ENCODE measurements around the gene CDH19. TPM values are rescaled to one million over a fixed set of nuclear protein-coding genes. Genes with fewer than 3 reads are reported as not detected.

The CDH19 gene
- total RNA-seq, 1 donor from 2014 or later = 25.1 TPM

GRCh38 chr18:66575263-66575662, 28.6 kb downstream of the CDH19 start:
- DNase-seq (ENCODE audit: missing footprints) (no peak), ATAC-seq (no peak)
- intact Hi-C loops (cut with DNase I) = no loop called here

- DNase-seq (ENCODE audit: missing footprints) (no peak), ATAC-seq (no peak)
- intact Hi-C loops (cut with DNase I) = no loop called here
These were observed 32.0 kb downstream of the CDH19 start for GRCh38 chr18:66571845-66572244.

- intact Hi-C loops (cut with DNase I) = no loop called here
- ATAC-seq (no peak), DNase-seq (ENCODE audit: missing footprints) (no peak)
These were observed 37.3 kb downstream of the CDH19 start for GRCh38 chr18:66566616-66567015.

- ATAC-seq (no peak), DNase-seq (ENCODE audit: missing footprints) (no peak)
- intact Hi-C loops (cut with DNase I) = no loop called here
These were observed 39.7 kb downstream of the CDH19 start for GRCh38 chr18:66564236-66564635.

GRCh38 chr18:66562279-66562678, 41.6 kb downstream of the CDH19 start:
- no peak for ATAC-seq
- peak; percentile 22 for DNase-seq (ENCODE audit: missing footprints)
- intact Hi-C loops (cut with DNase I) = no loop called here

GRCh38 chr18:66560094-66560493, 43.8 kb downstream of the CDH19 start:
- intact Hi-C loops (cut with DNase I) = no loop called here
- DNase-seq (ENCODE audit: missing footprints) = no peak
- no peak for ATAC-seq

- DNase-seq (ENCODE audit: missing footprints) = no peak
- no peak for ATAC-seq
- intact Hi-C loops (cut with DNase I) = no loop called here
These were observed 45.1 kb downstream of the CDH19 start for GRCh38 chr18:66558773-66559172.

- no peak for ATAC-seq
- intact Hi-C loops (cut with DNase I) = no loop called here
- no peak for DNase-seq (ENCODE audit: missing footprints)
These were observed 46.8 kb downstream of the CDH19 start for GRCh38 chr18:66557091-66557490.

GRCh38 chr18:66555585-66555984, 48.3 kb downstream of the CDH19 start:
- ATAC-seq (no peak), DNase-seq (ENCODE audit: missing footprints) (no peak)
- intact Hi-C loops (cut with DNase I) = no loop called here

GRCh38 chr18:66553824-66554223, 50.1 kb downstream of the CDH19 start:
- ATAC-seq = no peak
- DNase-seq (ENCODE audit: missing footprints) = no peak
- intact Hi-C loops (cut with DNase I) = no loop called here

- intact Hi-C loops (cut with DNase I) = no loop called here
- no peak for ATAC-seq
- DNase-seq (ENCODE audit: missing footprints) = no peak
These were observed 53.5 kb downstream of the CDH19 start for GRCh38 chr18:66550366-66550765.

GRCh38 chr18:66548747-66549146, 55.1 kb downstream of the CDH19 start:
- ATAC-seq (no peak), DNase-seq (ENCODE audit: missing footprints) (no peak)
- intact Hi-C loops (cut with DNase I) = no loop called here

GRCh38 chr18:66534110-66534509, 69.8 kb downstream of the CDH19 start:
- intact Hi-C loops (cut with DNase I) = loop anchor here (10.0 kb wide), 1 partner anchor 51 kb away; no protein-coding TSS in a partner anchor
- DNase-seq (ENCODE audit: missing footprints) (no peak), ATAC-seq (no peak)

- intact Hi-C loops (cut with DNase I) = loop anchor here (10.0 kb wide), 1 partner anchor 51 kb away; no protein-coding TSS in a partner anchor
- ATAC-seq = no peak
These were observed 70.2 kb downstream of the CDH19 start for GRCh38 chr18:66533693-66534092.

GRCh38 chr18:66523219-66523991, 80.5 kb downstream of the CDH19 start:
- DNase-seq (ENCODE audit: missing footprints) = no peak
- intact Hi-C loops (cut with DNase I) = no loop called here
- no peak for ATAC-seq

More at GRCh38 chr18:66533693-66534092, 70.2 kb downstream of the CDH19 start:
- DNase-seq (ENCODE audit: missing footprints) = no peak

GRCh38 chr18:66513996-66514395, 89.9 kb downstream of the CDH19 start:
- intact Hi-C loops (cut with DNase I) = no loop called here
- DNase-seq (ENCODE audit: missing footprints) = no peak
- ATAC-seq = no peak

GRCh38 chr18:66511792-66512191, 92.1 kb downstream of the CDH19 start:
- intact Hi-C loops (cut with DNase I) = no loop called here

GRCh38 chr18:66511289-66511688, 92.6 kb downstream of the CDH19 start:
- no peak for DNase-seq (ENCODE audit: missing footprints)
- ATAC-seq = no peak
- intact Hi-C loops (cut with DNase I) = no loop called here

More at GRCh38 chr18:66511792-66512191, 92.1 kb downstream of the CDH19 start:
- ATAC-seq (no peak), DNase-seq (ENCODE audit: missing footprints) (no peak)

- no peak for ATAC-seq
These were observed 93.4 kb downstream of the CDH19 start for GRCh38 chr18:66510357-66511045.

GRCh38 chr18:66508937-66509336, 95.0 kb downstream of the CDH19 start:
- intact Hi-C loops (cut with DNase I) = no loop called here
- no peak for DNase-seq (ENCODE audit: missing footprints)
- no peak for ATAC-seq

More at GRCh38 chr18:66510357-66511045, 93.4 kb downstream of the CDH19 start:
- DNase-seq (ENCODE audit: missing footprints) = no peak
- intact Hi-C loops (cut with DNase I) = no loop called here

Measured in Right ventricle myocardium inferior (tissue), 1 donor.